Tibial nerve (tissue), 4 donors: Measurements from ENCODE around the gene PCGF6. TPM values are rescaled to one million over a fixed set of nuclear protein-coding genes. Genes with fewer than 3 reads are reported as not detected.
"Not testable (repeated sequence)": the region's sequence is repeated elsewhere in the genome, so short reads cannot be mapped to it uniquely, and the experiment has no call there.

ENCODE experiments used
- DNase-seq, 2 donors: peaks; one replicate each; pipeline ENCODE4 v3.0.0-alpha.2; 2019; ENCODE audit warnings: low spot score in 2 of 2
- H3K27ac ChIP-seq, 4 donors: fragments of 200-600 bp; sonication (generic) in 3 of 4; one replicate each; pipeline ENCODE4 v1.5.1; 2017 to 2019; ENCODE audit warnings: mild to moderate bottlenecking in 1 of 4
- H3K27me3 ChIP-seq, 2 donors: fragments of 200-600 bp; sonication (generic) in 1 of 2; one replicate each; pipeline versions ENCODE4 v1.5.1 to v1.6.0; 2017 to 2019
- H3K36me3 ChIP-seq, 3 donors: fragments of 200-600 bp; sonication (generic); one replicate each; pipeline ENCODE4 v1.5.1; 2018 to 2019
- H3K4me1 ChIP-seq, 4 donors: fragments of 200-600 bp; sonication (generic) in 3 of 4; one replicate each; pipeline ENCODE4 v1.5.1; 2017 to 2019
- H3K4me3 ChIP-seq, 4 donors: fragments of 200-600 bp; sonication (generic) in 3 of 4; one replicate each; pipeline ENCODE4 v1.5.1; 2017 to 2019; ENCODE audit warnings: mild to moderate bottlenecking in 1 of 4, moderate library complexity in 1 of 4
- H3K9me3 ChIP-seq, 4 donors: fragments of 200-600 bp; sonication (generic) in 3 of 4; one replicate each; pipeline ENCODE4 v1.5.1; 2017 to 2019
- EP300 ChIP-seq, 2 donors: sonication (generic); formaldehyde crosslinking; IDR thresholded peaks; one replicate each; pipeline ENCODE4 v1.6.1; 2017; ENCODE audit warnings: antibody characterized with exemption in 2 of 2, mild to moderate bottlenecking in 1 of 2
- POLR2A ChIP-seq, 2 donors: fragments of 450-650 bp; IDR thresholded peaks; one replicate each; pipeline ENCODE4 v1.6.1; 2017; ENCODE audit warnings: antibody characterized with exemption in 2 of 2, mild to moderate bottlenecking in 2 of 2, moderate library complexity in 2 of 2
- WGBS, 2 donors: methylation state at CpG; one replicate each; pipeline ENCODE4 v1.1.5; 2018; 5-methylcytosine and 5-hydroxymethylcytosine counted together
- total RNA-seq, 4 donors: library from RNA; depleted of rRNA; stranded (reverse); fragments of >200 nt; gene quantifications; one replicate each; pipeline ENCODE4 v1.1.0, GENCODE V29; 2016
- TF ChIP-seq, protein P1 (sequence below), 5 experiments: fragments of 200-600 bp in 3 of 5; fragments of 450-650 bp in 2 of 5; sonication (generic) in 3 of 5; IDR thresholded peaks; one replicate each; pipeline ENCODE4 v1.5.1; 2016 to 2019; ENCODE audit warnings: antibody characterized with exemption in 5 of 5, mild to moderate bottlenecking in 3 of 5, moderate library complexity in 2 of 5

PCGF6 gene
- total RNA-seq, 4 donors from 2014 or later, result 22.1 to 35.4 (median 25.4) TPM

DNA sequence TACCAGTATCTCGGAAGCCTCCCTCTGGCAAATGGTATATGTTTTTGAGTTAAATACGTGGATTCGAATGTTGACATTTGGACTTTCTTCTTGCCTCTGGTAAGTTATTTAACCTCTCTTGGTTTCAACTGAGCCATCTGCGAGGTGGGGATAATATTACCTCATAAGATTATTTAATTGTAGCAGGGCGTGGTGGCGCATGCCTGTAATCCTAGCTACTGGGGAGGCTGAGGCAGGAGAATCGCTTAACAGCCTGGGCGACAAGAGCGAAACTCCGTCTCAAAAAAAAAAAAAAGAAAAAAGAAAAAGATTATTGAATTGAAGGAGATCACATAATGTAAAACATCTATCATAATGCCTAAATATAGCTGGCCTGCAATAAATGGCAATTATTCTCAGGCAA is 16.4 kb upstream of the PCGF6 start:
- Histone ChIP-seq H3K27ac (peak overlapping the region; percentile 84 to 92 (median 89)), H3K9me3 (no peaks in the 10 kb centered on the region), H3K4me1 (peaks cover 0 to 24% (median 10%) of the 10 kb centered on the region in 4 donors), H3K27me3 (no peaks in the 10 kb centered on the region), H3K36me3 (no peaks in the 10 kb centered on the region), H3K4me3 (peak overlapping the region; percentile 88 to 98 (median 92))
- DNase-seq, result no peak
- no peak for TF ChIP-seq EP300 (IDR thresholded peaks at IDR 0.05)
- TF ChIP-seq, protein P1, sequence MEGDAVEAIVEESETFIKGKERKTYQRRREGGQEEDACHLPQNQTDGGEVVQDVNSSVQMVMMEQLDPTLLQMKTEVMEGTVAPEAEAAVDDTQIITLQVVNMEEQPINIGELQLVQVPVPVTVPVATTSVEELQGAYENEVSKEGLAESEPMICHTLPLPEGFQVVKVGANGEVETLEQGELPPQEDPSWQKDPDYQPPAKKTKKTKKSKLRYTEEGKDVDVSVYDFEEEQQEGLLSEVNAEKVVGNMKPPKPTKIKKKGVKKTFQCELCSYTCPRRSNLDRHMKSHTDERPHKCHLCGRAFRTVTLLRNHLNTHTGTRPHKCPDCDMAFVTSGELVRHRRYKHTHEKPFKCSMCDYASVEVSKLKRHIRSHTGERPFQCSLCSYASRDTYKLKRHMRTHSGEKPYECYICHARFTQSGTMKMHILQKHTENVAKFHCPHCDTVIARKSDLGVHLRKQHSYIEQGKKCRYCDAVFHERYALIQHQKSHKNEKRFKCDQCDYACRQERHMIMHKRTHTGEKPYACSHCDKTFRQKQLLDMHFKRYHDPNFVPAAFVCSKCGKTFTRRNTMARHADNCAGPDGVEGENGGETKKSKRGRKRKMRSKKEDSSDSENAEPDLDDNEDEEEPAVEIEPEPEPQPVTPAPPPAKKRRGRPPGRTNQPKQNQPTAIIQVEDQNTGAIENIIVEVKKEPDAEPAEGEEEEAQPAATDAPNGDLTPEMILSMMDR (IDR thresholded peaks at IDR 0.05), result no peak
- no peak for TF ChIP-seq POLR2A (IDR thresholded peaks at IDR 0.05)
- WGBS, 2 donors, result 69 to 71% methylated on average over 10 of the region's 10 CpGs

DNA sequence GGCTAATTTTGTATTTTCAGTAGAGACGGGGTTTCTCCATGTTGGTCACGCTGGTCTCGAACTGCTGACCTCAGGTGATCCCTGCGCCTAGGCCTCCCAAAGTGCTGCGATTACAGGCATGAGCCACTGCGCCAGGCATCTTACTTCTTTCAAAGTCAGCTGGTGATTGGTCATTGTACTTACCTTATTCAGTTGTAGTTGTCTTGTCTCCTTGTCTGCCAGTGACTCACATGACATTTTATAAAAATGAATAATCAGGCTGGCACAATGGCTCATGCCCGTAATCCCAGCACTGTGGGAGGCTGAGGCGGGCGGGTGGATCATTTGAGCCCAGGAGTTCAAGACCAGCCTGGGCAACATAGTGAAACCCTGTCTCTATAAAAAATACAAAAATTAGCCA is 9.9 kb upstream of the PCGF6 start:
- WGBS, 2 donors, result 84 to 88% methylated on average over 9 of the region's 9 CpGs

DNA sequence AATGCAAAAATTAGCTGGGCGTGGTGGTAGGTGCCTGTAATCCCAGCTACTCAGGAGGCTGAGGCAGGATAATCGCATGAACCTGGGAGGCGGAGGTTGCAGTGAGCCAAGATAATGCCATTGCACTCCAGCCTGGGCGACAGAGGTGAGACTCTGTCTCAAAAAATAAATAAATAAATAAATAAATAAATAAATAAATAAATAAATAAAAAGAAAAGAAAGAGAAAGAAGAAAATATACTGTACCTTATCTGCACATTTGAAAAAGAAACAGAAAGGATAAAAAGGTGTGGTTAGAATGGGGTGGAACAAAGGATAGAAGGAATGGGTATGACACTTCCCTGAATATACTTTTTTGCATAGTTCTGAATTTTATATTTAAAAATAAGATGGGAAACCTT is 8.6 kb upstream of the PCGF6 start:
- not testable (repeated sequence) for H3K9me3 ChIP-seq, DNase-seq, H3K36me3 ChIP-seq, H3K4me1 ChIP-seq, H3K4me3 ChIP-seq, H3K27ac ChIP-seq, H3K27me3 ChIP-seq
- WGBS, 2 donors, result 94 to 97% methylated on average over 4 of the region's 4 CpGs

More for the DNA sequence above, 9.9 kb upstream of the PCGF6 start:
- H3K4me3 ChIP-seq, H3K36me3 ChIP-seq, H3K4me1 ChIP-seq, H3K9me3 ChIP-seq, H3K27ac ChIP-seq, DNase-seq, H3K27me3 ChIP-seq: not testable (repeated sequence)

DNA sequence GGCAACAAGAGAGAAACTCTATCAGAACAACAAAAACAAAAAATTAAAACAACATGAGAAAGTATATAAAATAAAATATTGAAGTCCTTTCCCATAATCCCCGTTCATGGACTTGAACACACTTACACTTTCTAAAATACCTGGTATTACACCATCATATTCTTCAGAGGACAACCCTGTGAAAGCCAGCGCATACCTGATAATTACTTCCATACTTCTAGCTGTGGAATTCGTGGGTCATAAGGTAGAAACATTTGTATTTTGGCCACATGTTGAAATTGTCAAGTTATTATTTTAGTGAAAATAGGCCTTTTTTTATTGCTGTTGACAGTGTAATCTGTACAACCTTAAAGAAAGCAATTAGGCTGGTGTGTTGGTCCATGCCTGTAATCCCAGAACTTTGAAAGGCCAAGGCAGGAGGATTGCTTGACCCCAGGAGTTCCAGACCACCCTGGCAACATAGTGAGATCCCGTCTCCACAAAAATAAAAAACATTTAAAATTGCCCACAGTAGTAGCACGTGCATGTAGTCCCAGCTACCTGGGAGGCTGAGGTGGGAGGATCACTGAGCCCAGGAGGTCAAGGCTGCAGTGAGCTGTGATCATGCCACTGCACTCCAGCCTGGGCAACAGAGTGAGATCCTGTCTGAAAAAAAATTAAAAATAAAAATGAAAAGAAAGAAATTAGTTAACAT is 5.1 kb upstream of the PCGF6 start:
- no peaks in the 10 kb centered on the region for H3K27me3 ChIP-seq
- no peak for TF ChIP-seq EP300 (IDR thresholded peaks at IDR 0.05)
- no peak for TF ChIP-seq POLR2A (IDR thresholded peaks at IDR 0.05)
- TF ChIP-seq, protein P1 (IDR thresholded peaks at IDR 0.05), result no peak
- no peaks in the 10 kb centered on the region for H3K9me3 ChIP-seq
- no peak overlapping the region for H3K4me3 ChIP-seq
- WGBS, 2 donors, result 66 to 68% methylated on average over 5 of the region's 5 CpGs
- H3K36me3 ChIP-seq, result no peaks in the 10 kb centered on the region
- no peak for DNase-seq
- H3K27ac ChIP-seq, result no peak overlapping the region
- peaks cover 0 to 6% (median 0%) of the 10 kb centered on the region in 4 donors for H3K4me1 ChIP-seq

DNA sequence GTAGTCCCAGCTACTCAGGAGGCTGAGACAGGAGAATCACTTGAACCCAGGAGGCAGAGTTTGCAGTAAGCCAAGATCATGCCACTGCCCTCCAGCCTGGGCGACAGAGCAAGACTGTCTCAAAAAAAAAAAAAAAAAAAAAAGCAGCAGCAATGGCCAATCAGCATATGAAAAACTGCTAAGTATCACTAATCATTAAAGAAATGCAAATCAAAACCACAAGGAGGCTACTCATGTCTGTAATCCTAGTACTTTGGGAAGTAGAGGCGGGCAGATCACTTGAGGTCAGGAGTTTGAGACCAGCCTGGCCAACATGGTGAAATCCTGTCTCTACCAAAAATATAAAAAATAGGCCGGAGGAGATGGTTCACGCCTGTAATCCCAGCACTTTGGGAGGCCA is 3.6 kb upstream of the PCGF6 start:
- H3K9me3 ChIP-seq, H3K27ac ChIP-seq, H3K27me3 ChIP-seq, H3K36me3 ChIP-seq, DNase-seq, H3K4me3 ChIP-seq: not testable (repeated sequence)
- 89 to 92% methylated on average over 4 of the region's 4 CpGs for WGBS, 2 donors
- H3K4me1 ChIP-seq, result peaks cover 0 to 14% (median 0%) of the 10 kb centered on the region in 4 donors

DNA sequence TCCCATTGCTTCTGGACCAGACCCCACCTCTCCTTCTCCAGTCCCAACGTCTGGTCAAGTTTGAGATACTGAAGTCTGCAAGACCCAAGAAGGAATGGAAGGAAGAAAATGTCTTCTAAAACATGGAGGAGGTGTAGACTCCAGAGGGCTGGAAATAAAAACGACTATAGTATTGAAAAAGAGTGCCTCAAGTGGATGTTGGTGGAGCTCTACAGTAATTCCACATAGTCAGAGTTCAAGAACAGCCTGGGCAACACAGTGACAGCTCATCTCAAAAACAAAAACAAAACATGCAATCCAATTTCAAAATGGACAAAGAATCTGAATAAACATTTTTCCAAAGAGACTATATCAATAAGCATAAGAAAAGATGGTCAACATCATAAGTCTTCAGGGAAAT is 2.3 kb upstream of the PCGF6 start:
- 48 to 49% methylated on average over 2 of the region's 2 CpGs for WGBS, 2 donors
- H3K27me3 ChIP-seq, result no peaks in the 10 kb centered on the region
- H3K9me3 ChIP-seq, result no peaks in the 10 kb centered on the region
- H3K4me1 ChIP-seq, result peaks cover 0 to 20% (median 0%) of the 10 kb centered on the region in 4 donors
- H3K36me3 ChIP-seq, result peaks cover 0 to 4% (median 0%) of the 10 kb centered on the region in 3 donors
- no peak overlapping the region for H3K4me3 ChIP-seq
- no peak overlapping the region for H3K27ac ChIP-seq
- DNase-seq, result no peak
- TF ChIP-seq, protein P1 (IDR thresholded peaks at IDR 0.05), result no peak
- TF ChIP-seq EP300 (IDR thresholded peaks at IDR 0.05) (no peak), POLR2A (IDR thresholded peaks at IDR 0.05) (no peak)

DNA sequence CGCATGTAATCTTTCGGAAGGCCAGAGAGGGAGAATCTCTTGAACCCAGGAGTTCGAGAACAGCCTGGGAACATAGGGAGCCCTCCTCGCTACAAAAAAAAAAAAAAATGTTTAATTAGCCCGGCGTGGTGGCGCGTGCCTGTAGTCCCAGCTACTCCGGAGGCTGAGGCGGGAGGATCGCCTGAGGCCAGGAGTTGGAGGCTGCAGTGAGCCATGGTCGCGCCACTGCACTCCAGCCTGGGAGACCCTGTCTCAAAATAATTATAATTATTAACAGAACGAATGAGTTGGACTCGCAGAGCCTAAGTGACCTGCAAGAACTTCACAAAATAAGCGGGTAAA is 794 bp downstream of the PCGF6 start:
- 52 to 56% methylated on average over 16 of the region's 16 CpGs for WGBS, 2 donors
- no peak for DNase-seq
- Histone ChIP-seq H3K4me3 (peak overlapping the region; percentile 64 to 76 (median 70)), H3K4me1 (peaks cover 0 to 20% (median 0%) of the 10 kb centered on the region in 4 donors), H3K9me3 (no peaks in the 10 kb centered on the region), H3K27me3 (no peaks in the 10 kb centered on the region), H3K36me3 (peaks cover 0 to 35% (median 10%) of the 10 kb centered on the region in 3 donors), H3K27ac (peak overlapping the region in 3 of 4 donors; percentile 79 to 89 (median 86))
- TF ChIP-seq, protein P1 (IDR thresholded peaks at IDR 0.05), result no peak
- no peak for TF ChIP-seq EP300 (IDR thresholded peaks at IDR 0.05)
- no peak for TF ChIP-seq POLR2A (IDR thresholded peaks at IDR 0.05)
